ENCODE measurements around the gene RBFOX2. TPM values are rescaled to one million over a fixed set of nuclear protein-coding genes. Genes with fewer than 3 reads are reported as not detected.

Gene RBFOX2
- total and polyA plus RNA-seq, 2 of the 8 experiments (the other 6 are each of a cell fraction or from before 2014, with no cell fraction given): 121 to 122 TPM

DNA sequence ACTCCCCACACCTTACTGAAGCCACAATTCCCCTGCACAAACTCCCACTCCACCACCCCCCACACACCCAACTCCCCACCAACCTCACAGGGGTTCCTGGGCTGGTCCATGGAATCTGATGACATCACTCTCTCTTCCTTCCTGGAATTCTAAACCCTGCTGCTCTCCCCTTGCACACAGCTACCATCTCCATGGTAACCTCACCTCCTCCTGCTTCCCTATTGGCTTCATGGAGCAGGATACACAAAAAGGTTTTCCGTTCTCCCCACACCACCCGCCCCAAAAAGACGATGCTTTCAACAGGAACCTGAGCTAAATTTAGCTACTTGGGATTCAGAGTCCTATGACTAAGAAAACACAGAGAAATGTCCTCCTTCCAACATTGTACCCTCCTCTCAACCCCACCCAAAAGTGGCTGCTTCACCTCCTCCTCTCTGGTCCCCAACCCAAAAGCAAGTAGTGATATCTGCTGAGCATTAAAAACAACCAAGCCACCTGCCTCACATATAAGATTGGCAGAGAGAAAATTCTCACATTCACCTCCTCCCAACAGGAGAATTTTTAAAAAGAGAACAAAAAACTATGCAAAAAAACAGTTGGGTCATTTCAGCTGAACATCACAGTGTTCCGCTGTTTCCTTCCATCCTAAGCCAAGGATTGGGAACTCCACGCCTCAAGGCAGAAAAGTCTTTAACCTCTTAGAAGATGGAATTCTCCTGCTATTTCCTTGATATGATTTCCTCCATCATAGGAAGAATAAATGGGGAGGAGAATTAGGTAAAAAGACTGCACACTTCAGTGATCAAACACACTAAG is 66.9 kb downstream of the RBFOX2 start (continued):
- TF ChIP-seq, protein P1, sequence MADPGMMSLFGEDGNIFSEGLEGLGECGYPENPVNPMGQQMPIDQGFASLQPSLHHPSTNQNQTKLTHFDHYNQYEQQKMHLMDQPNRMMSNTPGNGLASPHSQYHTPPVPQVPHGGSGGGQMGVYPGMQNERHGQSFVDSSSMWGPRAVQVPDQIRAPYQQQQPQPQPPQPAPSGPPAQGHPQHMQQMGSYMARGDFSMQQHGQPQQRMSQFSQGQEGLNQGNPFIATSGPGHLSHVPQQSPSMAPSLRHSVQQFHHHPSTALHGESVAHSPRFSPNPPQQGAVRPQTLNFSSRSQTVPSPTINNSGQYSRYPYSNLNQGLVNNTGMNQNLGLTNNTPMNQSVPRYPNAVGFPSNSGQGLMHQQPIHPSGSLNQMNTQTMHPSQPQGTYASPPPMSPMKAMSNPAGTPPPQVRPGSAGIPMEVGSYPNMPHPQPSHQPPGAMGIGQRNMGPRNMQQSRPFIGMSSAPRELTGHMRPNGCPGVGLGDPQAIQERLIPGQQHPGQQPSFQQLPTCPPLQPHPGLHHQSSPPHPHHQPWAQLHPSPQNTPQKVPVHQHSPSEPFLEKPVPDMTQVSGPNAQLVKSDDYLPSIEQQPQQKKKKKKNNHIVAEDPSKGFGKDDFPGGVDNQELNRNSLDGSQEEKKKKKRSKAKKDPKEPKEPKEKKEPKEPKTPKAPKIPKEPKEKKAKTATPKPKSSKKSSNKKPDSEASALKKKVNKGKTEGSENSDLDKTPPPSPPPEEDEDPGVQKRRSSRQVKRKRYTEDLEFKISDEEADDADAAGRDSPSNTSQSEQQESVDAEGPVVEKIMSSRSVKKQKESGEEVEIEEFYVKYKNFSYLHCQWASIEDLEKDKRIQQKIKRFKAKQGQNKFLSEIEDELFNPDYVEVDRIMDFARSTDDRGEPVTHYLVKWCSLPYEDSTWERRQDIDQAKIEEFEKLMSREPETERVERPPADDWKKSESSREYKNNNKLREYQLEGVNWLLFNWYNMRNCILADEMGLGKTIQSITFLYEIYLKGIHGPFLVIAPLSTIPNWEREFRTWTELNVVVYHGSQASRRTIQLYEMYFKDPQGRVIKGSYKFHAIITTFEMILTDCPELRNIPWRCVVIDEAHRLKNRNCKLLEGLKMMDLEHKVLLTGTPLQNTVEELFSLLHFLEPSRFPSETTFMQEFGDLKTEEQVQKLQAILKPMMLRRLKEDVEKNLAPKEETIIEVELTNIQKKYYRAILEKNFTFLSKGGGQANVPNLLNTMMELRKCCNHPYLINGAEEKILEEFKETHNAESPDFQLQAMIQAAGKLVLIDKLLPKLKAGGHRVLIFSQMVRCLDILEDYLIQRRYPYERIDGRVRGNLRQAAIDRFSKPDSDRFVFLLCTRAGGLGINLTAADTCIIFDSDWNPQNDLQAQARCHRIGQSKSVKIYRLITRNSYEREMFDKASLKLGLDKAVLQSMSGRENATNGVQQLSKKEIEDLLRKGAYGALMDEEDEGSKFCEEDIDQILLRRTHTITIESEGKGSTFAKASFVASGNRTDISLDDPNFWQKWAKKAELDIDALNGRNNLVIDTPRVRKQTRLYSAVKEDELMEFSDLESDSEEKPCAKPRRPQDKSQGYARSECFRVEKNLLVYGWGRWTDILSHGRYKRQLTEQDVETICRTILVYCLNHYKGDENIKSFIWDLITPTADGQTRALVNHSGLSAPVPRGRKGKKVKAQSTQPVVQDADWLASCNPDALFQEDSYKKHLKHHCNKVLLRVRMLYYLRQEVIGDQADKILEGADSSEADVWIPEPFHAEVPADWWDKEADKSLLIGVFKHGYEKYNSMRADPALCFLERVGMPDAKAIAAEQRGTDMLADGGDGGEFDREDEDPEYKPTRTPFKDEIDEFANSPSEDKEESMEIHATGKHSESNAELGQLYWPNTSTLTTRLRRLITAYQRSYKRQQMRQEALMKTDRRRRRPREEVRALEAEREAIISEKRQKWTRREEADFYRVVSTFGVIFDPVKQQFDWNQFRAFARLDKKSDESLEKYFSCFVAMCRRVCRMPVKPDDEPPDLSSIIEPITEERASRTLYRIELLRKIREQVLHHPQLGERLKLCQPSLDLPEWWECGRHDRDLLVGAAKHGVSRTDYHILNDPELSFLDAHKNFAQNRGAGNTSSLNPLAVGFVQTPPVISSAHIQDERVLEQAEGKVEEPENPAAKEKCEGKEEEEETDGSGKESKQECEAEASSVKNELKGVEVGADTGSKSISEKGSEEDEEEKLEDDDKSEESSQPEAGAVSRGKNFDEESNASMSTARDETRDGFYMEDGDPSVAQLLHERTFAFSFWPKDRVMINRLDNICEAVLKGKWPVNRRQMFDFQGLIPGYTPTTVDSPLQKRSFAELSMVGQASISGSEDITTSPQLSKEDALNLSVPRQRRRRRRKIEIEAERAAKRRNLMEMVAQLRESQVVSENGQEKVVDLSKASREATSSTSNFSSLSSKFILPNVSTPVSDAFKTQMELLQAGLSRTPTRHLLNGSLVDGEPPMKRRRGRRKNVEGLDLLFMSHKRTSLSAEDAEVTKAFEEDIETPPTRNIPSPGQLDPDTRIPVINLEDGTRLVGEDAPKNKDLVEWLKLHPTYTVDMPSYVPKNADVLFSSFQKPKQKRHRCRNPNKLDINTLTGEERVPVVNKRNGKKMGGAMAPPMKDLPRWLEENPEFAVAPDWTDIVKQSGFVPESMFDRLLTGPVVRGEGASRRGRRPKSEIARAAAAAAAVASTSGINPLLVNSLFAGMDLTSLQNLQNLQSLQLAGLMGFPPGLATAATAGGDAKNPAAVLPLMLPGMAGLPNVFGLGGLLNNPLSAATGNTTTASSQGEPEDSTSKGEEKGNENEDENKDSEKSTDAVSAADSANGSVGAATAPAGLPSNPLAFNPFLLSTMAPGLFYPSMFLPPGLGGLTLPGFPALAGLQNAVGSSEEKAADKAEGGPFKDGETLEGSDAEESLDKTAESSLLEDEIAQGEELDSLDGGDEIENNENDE (IDR thresholded peaks at IDR 0.05; ENCODE audit: insufficient replicate concordance, low read length): no peak
- TF ChIP-seq ZNF274 (IDR thresholded peaks at IDR 0.05; ENCODE audit: borderline replicate concordance, extremely low read depth, low read length) (no peak), TAF1 (IDR thresholded peaks at IDR 0.05; ENCODE audit: low read depth, low read length) (no peak), EP300 (IDR thresholded peaks at IDR 0.05; ENCODE audit: borderline replicate concordance in 1 of 2, low read depth in 2 of 2, low read length in 2 of 2) (peak in 1 of 2 experiments; percentile 59; a peak in 1 of 3 replicates), USF2 (IDR thresholded peaks at IDR 0.05; ENCODE audit: low read length) (no peak), CREB1 (IDR thresholded peaks at IDR 0.05) (peak; percentile 66; the same call in 1 of the 2 replicates), TEAD4 (IDR thresholded peaks at IDR 0.05; ENCODE audit: low read depth, low read length) (peak; percentile 95)
- TF ChIP-seq, protein P2, sequence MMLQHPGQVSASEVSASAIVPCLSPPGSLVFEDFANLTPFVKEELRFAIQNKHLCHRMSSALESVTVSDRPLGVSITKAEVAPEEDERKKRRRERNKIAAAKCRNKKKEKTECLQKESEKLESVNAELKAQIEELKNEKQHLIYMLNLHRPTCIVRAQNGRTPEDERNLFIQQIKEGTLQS (IDR thresholded peaks at IDR 0.05; ENCODE audit: insufficient read depth, low read depth, low read length): peak; percentile 39; the same call in 1 of the 2 replicates

All from H1 (cell line).